ENCODE data around the gene PTPRN2.

PTPRN2 gene

GRCh38 chr7:158192184-158192835, 395.3 kb downstream of the PTPRN2 start:
- Histone ChIP-seq H2BK5ac (ENCODE audit: low read length) (no peak overlapping the region), H3K4ac (ENCODE audit: low read depth, low read length) (no peak overlapping the region), H3K79me1 (ENCODE audit: low read length) (no peaks in the 10 kb centered on the region), H3K36me3 (ENCODE audit: control insufficient read depth, insufficient read depth, low read length) (no peaks in the 10 kb centered on the region), H4K5ac (ENCODE audit: low read length) (no peak overlapping the region), H2BK15ac (replicated peaks; ENCODE audit: low read depth) (no peak overlapping the region), H2AK5ac (ENCODE audit: low read length) (no peak overlapping the region), H3K18ac (ENCODE audit: low read length) (no peak overlapping the region), H3K23ac (ENCODE audit: low read length) (no peak overlapping the region), H3K9ac (ENCODE audit: low read length) (no peak overlapping the region), H3K4me3 (ENCODE audit: low read length) (no peak overlapping the region), H4K8ac (ENCODE audit: low read depth, low read length) (no peak overlapping the region), H3K4me2 (ENCODE audit: low read length) (no peak overlapping the region), H3K79me2 (ENCODE audit: control insufficient read depth, insufficient read depth, low read length) (no peaks in the 10 kb centered on the region), H3K4me1 (ENCODE audit: control insufficient read depth, low read depth, low read length) (no peaks in the 10 kb centered on the region), H3K27ac (ENCODE audit: low read depth, low read length) (no peak overlapping the region), H2BK120ac (ENCODE audit: low read depth, low read length) (no peak overlapping the region), H3K27me3 (ENCODE audit: insufficient read depth, low read length, poor library complexity) (no peaks in the 10 kb centered on the region), H3K56ac (ENCODE audit: low read length) (no peak overlapping the region)
- WGBS (ENCODE audit: extremely low coverage, insufficient coverage, low lambda C conversion rate), result no CpG with 5 or more reads among the region's 28 CpGs
- no peak for DNase-seq

- no peaks in the 10 kb centered on the region for H3K79me1 ChIP-seq (ENCODE audit: low read length)
- no peaks in the 10 kb centered on the region for H3K4me1 ChIP-seq (ENCODE audit: control insufficient read depth, low read depth, low read length)
- H4K8ac ChIP-seq (ENCODE audit: low read depth, low read length), result no peak overlapping the region
- H3K9ac ChIP-seq (ENCODE audit: low read length), result no peak overlapping the region
- H3K18ac ChIP-seq (ENCODE audit: low read length), result no peak overlapping the region
- no peak overlapping the region for H3K4ac ChIP-seq (ENCODE audit: low read depth, low read length)
- no peak overlapping the region for H2BK5ac ChIP-seq (ENCODE audit: low read length)
- DNase-seq, result no peak
- no peak overlapping the region for H2BK120ac ChIP-seq (ENCODE audit: low read depth, low read length)
- H3K4me3 ChIP-seq (ENCODE audit: low read length), result no peak overlapping the region
- no peak overlapping the region for H4K5ac ChIP-seq (ENCODE audit: low read length)
- no peaks in the 10 kb centered on the region for H3K79me2 ChIP-seq (ENCODE audit: control insufficient read depth, insufficient read depth, low read length)
- no peak overlapping the region for H3K56ac ChIP-seq (ENCODE audit: low read length)
- no CpG with 5 or more reads among the region's 8 CpGs for WGBS (ENCODE audit: extremely low coverage, insufficient coverage, low lambda C conversion rate)
- H2BK15ac ChIP-seq (replicated peaks; ENCODE audit: low read depth), result no peak overlapping the region
- H3K27me3 ChIP-seq (ENCODE audit: insufficient read depth, low read length, poor library complexity), result no peaks in the 10 kb centered on the region
- H3K23ac ChIP-seq (ENCODE audit: low read length), result no peak overlapping the region
- H3K36me3 ChIP-seq (ENCODE audit: control insufficient read depth, insufficient read depth, low read length), result no peaks in the 10 kb centered on the region
- H2AK5ac ChIP-seq (ENCODE audit: low read length), result no peak overlapping the region
- H3K27ac ChIP-seq (ENCODE audit: low read depth, low read length), result no peak overlapping the region
- no peak overlapping the region for H3K4me2 ChIP-seq (ENCODE audit: low read length)
These were observed 396.0 kb downstream of the PTPRN2 start for GRCh38 chr7:158191671-158192070.

GRCh38 chr7:158190756-158191155, 396.9 kb downstream of the PTPRN2 start:
- Histone ChIP-seq H3K9ac (ENCODE audit: low read length) (no peak overlapping the region), H2BK5ac (ENCODE audit: low read length) (no peak overlapping the region), H3K4me1 (ENCODE audit: control insufficient read depth, low read depth, low read length) (no peaks in the 10 kb centered on the region), H3K4me3 (ENCODE audit: low read length) (no peak overlapping the region), H3K18ac (ENCODE audit: low read length) (no peak overlapping the region), H3K79me1 (ENCODE audit: low read length) (no peaks in the 10 kb centered on the region), H2AK5ac (ENCODE audit: low read length) (no peak overlapping the region), H4K8ac (ENCODE audit: low read depth, low read length) (no peak overlapping the region), H3K36me3 (ENCODE audit: control insufficient read depth, insufficient read depth, low read length) (no peaks in the 10 kb centered on the region), H3K27ac (ENCODE audit: low read depth, low read length) (no peak overlapping the region), H3K27me3 (ENCODE audit: insufficient read depth, low read length, poor library complexity) (no peaks in the 10 kb centered on the region), H2BK120ac (ENCODE audit: low read depth, low read length) (no peak overlapping the region), H2BK15ac (replicated peaks; ENCODE audit: low read depth) (no peak overlapping the region), H3K4ac (ENCODE audit: low read depth, low read length) (no peak overlapping the region), H3K56ac (ENCODE audit: low read length) (no peak overlapping the region), H3K4me2 (ENCODE audit: low read length) (no peak overlapping the region), H3K79me2 (ENCODE audit: control insufficient read depth, insufficient read depth, low read length) (no peaks in the 10 kb centered on the region), H4K5ac (ENCODE audit: low read length) (no peak overlapping the region), H3K23ac (ENCODE audit: low read length) (no peak overlapping the region)
- DNase-seq, result no peak
- no CpG with 5 or more reads among the region's 11 CpGs for WGBS (ENCODE audit: extremely low coverage, insufficient coverage, low lambda C conversion rate)

DNA sequence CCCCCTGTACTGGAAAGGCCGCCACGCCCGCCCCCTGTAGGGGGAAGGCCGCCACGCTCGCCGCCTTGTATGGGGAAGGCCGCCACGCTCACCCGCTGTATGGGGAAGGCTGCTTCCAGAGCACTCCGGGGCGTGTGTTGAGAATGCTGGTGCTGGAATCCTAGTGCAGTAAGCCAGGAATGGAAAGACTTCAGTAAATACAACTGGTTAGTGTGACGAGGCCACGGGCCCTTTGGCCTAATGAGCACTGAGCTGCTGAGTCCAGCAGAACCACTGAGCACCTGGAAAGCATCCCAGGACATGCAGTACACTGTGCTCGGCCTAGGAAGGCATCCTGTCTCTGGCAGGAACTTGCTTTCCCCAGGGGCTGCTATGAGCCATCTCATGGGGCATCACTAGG, 398.9 kb downstream of the PTPRN2 start:
- H3K4me3 ChIP-seq (ENCODE audit: low read length), result no peak overlapping the region
- H4K5ac ChIP-seq (ENCODE audit: low read length), result no peak overlapping the region
- no peak overlapping the region for H2AK5ac ChIP-seq (ENCODE audit: low read length)
- no peak overlapping the region for H4K8ac ChIP-seq (ENCODE audit: low read depth, low read length)
- no peak overlapping the region for H2BK5ac ChIP-seq (ENCODE audit: low read length)
- no peak overlapping the region for H3K27ac ChIP-seq (ENCODE audit: low read depth, low read length)
- no peak overlapping the region for H2BK15ac ChIP-seq (replicated peaks; ENCODE audit: low read depth)
- no peak overlapping the region for H3K18ac ChIP-seq (ENCODE audit: low read length)
- no peak overlapping the region for H3K4me2 ChIP-seq (ENCODE audit: low read length)
- no peak overlapping the region for H3K23ac ChIP-seq (ENCODE audit: low read length)
- H3K4me1 ChIP-seq (ENCODE audit: control insufficient read depth, low read depth, low read length), result no peaks in the 10 kb centered on the region
- no peaks in the 10 kb centered on the region for H3K27me3 ChIP-seq (ENCODE audit: insufficient read depth, low read length, poor library complexity)
- no peak overlapping the region for H3K9ac ChIP-seq (ENCODE audit: low read length)
- no peak overlapping the region for H3K4ac ChIP-seq (ENCODE audit: low read depth, low read length)
- no peaks in the 10 kb centered on the region for H3K79me2 ChIP-seq (ENCODE audit: control insufficient read depth, insufficient read depth, low read length)
- H3K56ac ChIP-seq (ENCODE audit: low read length), result no peak overlapping the region
- H3K36me3 ChIP-seq (ENCODE audit: control insufficient read depth, insufficient read depth, low read length), result no peaks in the 10 kb centered on the region
- no peak for DNase-seq
- no peaks in the 10 kb centered on the region for H3K79me1 ChIP-seq (ENCODE audit: low read length)
- WGBS (ENCODE audit: extremely low coverage, insufficient coverage, low lambda C conversion rate), result no CpG with 5 or more reads among the region's 15 CpGs
- H2BK120ac ChIP-seq (ENCODE audit: low read depth, low read length), result no peak overlapping the region

GRCh38 chr7:158187694-158187994, 400.0 kb downstream of the PTPRN2 start:
- no peak overlapping the region for H3K18ac ChIP-seq (ENCODE audit: low read length)
- no peak overlapping the region for H3K27ac ChIP-seq (ENCODE audit: low read depth, low read length)
- H3K23ac ChIP-seq (ENCODE audit: low read length), result no peak overlapping the region
- no peak overlapping the region for H2BK5ac ChIP-seq (ENCODE audit: low read length)
- H3K4me2 ChIP-seq (ENCODE audit: low read length), result no peak overlapping the region
- H3K79me1 ChIP-seq (ENCODE audit: low read length), result no peaks in the 10 kb centered on the region
- no peak overlapping the region for H2AK5ac ChIP-seq (ENCODE audit: low read length)
- H3K4me3 ChIP-seq (ENCODE audit: low read length), result no peak overlapping the region
- H3K4ac ChIP-seq (ENCODE audit: low read depth, low read length), result no peak overlapping the region
- no peaks in the 10 kb centered on the region for H3K79me2 ChIP-seq (ENCODE audit: control insufficient read depth, insufficient read depth, low read length)
- no peak overlapping the region for H3K9ac ChIP-seq (ENCODE audit: low read length)
- no peak overlapping the region for H4K8ac ChIP-seq (ENCODE audit: low read depth, low read length)
- H3K56ac ChIP-seq (ENCODE audit: low read length), result no peak overlapping the region
- no peak overlapping the region for H4K5ac ChIP-seq (ENCODE audit: low read length)
- H3K27me3 ChIP-seq (ENCODE audit: insufficient read depth, low read length, poor library complexity), result no peaks in the 10 kb centered on the region
- H2BK15ac ChIP-seq (replicated peaks; ENCODE audit: low read depth), result no peak overlapping the region
- no peaks in the 10 kb centered on the region for H3K36me3 ChIP-seq (ENCODE audit: control insufficient read depth, insufficient read depth, low read length)
- WGBS (ENCODE audit: extremely low coverage, insufficient coverage, low lambda C conversion rate), result no CpG with 5 or more reads among the region's 7 CpGs
- DNase-seq, result no peak
- H2BK120ac ChIP-seq (ENCODE audit: low read depth, low read length), result no peak overlapping the region
- H3K4me1 ChIP-seq (ENCODE audit: control insufficient read depth, low read depth, low read length), result no peaks in the 10 kb centered on the region
